Measurements from ENCODE around the gene GNG5.

- TF ChIP-seq SP1 (IDR thresholded peaks at IDR 0.05): no peak
- TF ChIP-seq SUZ12 (IDR thresholded peaks at IDR 0.05): no peak
- TF ChIP-seq LEF1 (IDR thresholded peaks at IDR 0.05; ENCODE audit: borderline replicate concordance): no peak
- no peak for TF ChIP-seq FOXK2 (IDR thresholded peaks at IDR 0.05)
- no peak for TF ChIP-seq FOXM1 (IDR thresholded peaks at IDR 0.05; ENCODE audit: borderline replicate concordance)
- TF ChIP-seq TARDBP (IDR thresholded peaks at IDR 0.05): no peak
- TF ChIP-seq ARNT (IDR thresholded peaks at IDR 0.05): no peak
Observed at GRCh38 chr1:84508510-84508909, 2.1 kb upstream of the GNG5 start.
